NAMALWA (cell line): ENCODE data around the gene DNMT1.

Source experiments
- DNase-seq: peaks from one replicate; pipeline ENCODE4 v3.0.0-alpha.2; 2015; ENCODE audit warnings: low spot score

DNMT1 gene

GRCh38 chr19:10194500-10195198, at the start of gene DNMT1:
TSS of gene DNMT1 (minus strand) at chr19:10194953. CDS start at chr19:10194899, 54 bp downstream.
- DNase-seq: peak; percentile 96

GRCh38 chr19:10243606-10244005, 48.9 kb upstream of the DNMT1 start:
- DNase-seq: no peak

GRCh38 chr19:10241826-10242449, 47.2 kb upstream of the DNMT1 start:
- peak; percentile 67 for DNase-seq

GRCh38 chr19:10238172-10238783, 43.5 kb upstream of the DNMT1 start:
- peak; percentile 71 for DNase-seq

DNA sequence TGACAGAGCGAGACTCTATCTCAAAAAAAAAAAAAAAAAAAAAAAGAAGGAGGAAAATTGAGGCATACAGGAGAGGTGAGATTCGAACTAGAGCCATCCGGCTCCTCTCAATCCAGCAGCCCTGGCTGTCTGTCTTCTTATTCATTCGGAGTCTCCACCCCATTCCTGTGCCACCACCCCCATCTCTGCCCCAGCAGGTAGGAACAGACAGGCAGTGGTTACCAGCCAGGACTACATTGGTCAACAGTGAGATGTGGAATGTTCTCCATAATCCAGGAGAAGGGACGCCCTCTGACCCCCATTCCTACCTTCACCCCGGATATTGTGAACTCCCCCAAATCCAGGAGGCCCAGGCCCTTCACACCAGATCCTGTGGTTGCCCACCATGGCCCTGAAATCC, 42.9 kb upstream of the DNMT1 start:
- DNase-seq: no peak

DNA sequence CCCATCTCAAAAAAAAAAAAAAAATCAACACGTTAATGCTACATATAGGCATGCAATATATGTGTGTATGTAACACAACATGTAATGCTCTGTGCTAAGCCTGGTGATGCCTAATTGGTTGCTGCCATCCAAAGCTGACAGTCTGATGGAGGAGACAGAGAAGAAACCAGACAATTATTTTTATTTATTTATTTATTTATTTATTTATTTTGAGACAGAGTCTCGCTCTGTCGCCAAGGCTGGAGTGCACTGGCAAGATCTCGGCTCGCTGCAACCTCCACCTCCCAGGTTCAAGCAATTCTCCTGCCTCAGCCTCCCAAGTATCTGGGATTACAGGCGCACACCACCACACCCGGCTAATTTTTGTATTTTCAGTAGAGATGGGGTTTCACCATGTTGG, 40.7 kb upstream of the DNMT1 start:
- DNase-seq: peak; percentile 49

DNA sequence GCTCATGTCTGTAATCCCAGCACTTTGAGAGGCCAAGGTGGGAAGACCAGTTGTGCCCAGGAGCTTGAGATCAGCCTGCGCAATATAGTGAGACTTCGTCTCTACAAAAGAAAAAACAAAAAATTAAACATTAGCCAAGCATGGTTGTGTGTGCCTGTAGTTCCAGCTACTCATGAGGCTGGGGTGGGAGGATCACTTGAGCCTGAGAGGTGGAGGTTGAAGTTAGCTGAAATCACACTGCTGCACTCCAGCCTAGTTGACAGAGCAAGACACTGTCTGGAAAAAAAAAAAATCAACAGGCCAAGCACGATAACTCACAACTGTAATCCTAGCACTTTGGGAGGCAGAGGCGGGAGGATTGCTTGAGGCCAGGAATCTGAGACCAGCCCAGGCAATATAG, 40.2 kb upstream of the DNMT1 start:
- peak; percentile 58 for DNase-seq

GRCh38 chr19:10233946-10234345, 39.2 kb upstream of the DNMT1 start:
- no peak for DNase-seq

GRCh38 chr19:10231612-10232228, 37.0 kb upstream of the DNMT1 start:
- no peak for DNase-seq

DNA sequence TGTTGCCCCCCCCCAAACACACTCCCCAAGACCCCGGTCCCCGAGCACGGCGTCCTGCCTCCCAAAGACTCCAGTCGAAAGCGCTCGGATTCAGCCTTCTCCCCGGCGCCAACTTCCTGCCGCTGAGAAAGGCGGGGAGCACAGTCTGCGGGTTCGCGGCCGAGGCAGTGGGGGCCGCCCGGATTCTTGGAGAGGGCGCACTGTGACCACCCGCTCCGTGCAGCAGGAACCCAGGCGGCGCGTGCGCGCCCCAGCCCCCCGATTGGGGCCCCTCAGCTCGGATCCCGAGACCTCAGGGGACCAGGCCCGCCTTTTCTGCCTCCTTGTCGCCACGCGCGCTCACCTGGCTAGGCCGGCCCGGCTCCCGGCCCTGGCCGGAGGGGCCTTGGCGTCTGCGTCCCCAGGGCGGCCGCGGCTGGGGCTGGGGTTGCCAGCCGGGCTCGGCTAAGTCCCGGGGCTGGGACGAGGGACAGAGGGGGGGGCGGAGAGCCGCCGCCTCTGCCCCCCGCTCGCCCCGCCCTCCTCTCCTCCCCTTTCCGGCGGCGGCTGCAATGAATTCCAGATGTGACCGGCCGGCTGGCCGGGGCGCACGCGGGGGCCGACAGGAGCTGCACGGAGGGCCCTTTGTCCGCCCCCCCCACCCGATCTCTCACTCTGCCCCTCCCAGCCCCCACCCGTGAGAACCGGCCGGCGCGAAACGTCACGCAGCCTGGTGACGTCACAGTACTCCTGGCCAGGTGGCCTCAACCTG, 36.3 kb upstream of the DNMT1 start, which contains the start of gene S1PR2:
S1PR2 (minus strand) TSS at position 471 of the 751 bp plus-strand sequence. CDS start 6,426 bp downstream, outside the sequence.
- DNase-seq: peak; percentile 88

DNA sequence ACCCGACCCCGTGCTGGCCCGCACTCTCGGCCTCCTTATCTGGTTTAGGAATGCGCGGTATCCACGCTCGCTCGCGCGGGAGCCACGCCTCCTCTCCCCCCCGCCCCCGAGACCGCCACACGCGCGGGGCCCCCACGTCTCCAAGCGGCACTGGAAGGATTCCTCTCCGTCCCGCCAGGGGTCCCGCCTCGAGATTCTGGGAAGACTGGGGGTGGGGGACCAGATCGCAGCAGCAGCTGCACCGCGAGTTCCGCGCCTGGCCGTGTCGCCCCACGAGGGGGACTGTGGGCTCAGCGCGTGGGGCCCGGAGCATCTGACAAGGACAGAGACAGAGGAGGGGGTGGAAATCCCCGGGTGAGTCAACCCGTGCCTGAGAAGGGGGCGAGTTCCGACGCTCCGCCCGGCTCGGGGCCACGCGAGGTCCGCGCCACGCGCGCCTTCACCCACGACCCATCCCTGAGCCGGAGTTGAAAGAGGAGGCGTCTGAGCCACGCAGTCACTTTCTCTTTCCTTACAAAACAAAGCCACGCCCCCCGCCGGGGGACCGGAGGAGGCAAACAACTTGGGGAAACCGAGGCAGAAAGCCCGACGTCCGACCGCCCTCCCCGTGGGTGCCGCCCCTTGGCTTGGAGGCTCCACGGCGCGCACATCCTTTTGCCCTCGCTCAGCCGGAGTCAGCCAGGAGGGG, 35.6 kb upstream of the DNMT1 start:
- no peak for DNase-seq

DNA sequence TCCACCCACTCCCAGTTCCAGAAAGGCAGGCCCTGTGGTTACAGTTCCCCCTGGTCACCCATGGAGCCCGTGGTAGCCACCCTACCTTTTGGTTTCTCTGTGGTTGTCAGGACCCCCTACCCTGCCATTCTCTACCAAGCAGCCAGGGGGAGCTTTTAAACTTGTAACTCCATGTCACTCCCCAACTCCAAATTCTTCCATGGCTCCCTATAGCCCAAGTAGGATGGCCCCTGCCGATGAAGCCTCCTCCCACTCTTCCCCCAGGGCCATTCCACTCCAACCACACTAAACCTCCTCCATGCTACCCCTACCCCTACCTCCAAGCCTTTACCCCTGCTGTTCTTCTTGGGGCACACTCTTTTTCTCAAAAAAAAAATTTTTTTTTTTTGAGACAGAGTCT, 34.2 kb upstream of the DNMT1 start:
- peak; percentile 80 for DNase-seq

GRCh38 chr19:10228393-10228792, 33.6 kb upstream of the DNMT1 start:
- peak; percentile 35 for DNase-seq

DNA sequence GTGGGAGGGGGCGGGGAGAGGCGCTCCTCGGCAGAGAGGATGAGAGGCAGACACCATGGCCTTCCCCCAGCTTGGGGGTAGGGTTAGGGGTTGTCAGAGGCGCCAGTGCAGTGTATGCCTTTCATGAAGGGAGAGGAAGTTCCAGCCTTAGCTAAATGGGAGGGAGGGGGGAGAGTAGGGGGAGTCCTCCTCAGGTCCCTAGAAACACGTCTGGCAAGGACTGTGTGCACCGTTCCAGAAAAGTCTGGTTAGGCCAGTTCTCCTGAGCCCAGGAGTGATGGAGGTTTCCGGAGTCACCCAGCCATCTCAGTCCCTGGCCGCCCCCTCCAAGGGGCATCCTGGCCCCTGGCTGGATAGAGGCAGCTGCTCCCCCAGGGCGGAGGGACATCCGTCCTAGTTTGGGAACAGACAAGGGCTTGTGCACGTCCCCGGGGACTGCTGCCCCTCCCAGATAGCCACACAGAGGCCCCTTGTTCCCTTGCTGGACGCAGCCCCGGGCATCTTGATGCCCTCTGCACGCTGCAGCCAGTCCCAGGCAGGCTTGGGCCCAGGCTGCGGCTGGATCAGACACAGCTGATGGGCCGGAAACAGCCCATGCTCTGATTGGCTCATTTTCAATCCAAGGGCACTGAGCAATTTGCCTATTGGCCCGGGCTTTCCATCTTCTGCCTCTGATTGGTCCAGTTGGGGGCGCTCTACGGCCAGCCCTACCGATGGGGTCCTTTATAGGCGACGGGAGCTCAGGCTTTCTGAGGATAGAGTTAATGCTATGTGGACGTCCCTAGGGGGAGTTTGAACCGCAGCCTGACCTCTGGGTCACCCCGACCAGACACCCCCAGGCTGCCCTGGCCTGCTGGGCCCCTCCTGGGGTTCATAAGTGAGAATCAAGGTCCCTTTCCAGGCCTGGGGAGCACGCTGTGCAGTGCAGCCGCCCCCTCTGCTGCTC, 32.5 kb upstream of the DNMT1 start:
- DNase-seq: no peak

GRCh38 chr19:10226376-10227025, 31.7 kb upstream of the DNMT1 start:
- DNase-seq: no peak

DNA sequence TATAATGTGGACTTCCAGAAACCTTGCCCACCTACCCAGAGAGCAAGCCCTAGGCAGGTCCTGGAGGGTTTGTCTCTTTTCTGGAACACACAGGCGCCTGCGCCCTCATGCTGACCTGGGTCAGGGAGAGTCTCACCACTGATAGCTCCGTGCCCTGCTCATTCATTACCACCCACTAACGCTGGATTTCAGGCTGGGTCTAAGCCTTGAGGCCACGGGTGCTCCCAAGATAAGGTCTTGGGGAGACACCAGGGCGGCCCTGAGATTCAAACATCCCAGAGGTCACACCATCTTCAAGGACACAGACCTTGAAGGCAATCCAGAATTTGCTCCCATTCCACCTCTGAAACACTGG, 31.2 kb upstream of the DNMT1 start:
- DNase-seq: no peak

- no peak for DNase-seq
These were observed 29.6 kb upstream of the DNMT1 start for GRCh38 chr19:10224337-10224736.

GRCh38 chr19:10223488-10224213, 28.9 kb upstream of the DNMT1 start:
- no peak for DNase-seq

DNA sequence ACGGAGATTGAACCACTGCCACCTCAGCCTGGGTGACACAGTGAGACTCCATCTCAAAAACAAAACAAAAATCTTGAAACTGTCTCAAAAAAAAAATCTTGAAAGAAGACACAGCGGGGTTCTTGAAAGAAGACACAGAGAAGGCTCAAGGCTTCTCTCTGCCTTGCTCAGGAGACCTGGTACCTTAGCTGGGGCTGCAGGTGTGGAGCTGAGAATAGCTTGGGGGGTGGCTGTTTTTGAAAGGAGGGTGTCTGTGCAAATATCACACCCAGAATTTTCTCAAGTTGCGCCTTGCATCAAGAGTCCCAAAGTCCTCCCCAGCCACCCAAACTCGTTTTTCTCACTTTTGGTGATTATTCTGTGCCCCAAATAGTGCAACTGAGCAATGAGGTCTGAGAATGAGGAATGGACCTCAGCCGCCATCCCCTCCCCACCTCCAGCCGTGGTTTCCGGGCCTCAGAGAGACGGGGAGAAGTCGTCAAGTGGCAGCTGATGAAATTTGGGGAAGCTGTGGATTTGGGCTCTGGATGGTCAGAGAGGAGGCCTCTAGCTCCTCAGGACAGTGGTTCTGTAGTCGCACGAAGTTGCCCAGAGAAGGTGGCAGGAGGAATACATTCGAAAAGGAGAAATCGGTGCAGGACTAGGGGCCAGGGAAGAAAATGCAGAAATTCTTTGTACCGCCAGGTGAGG, 27.6 kb upstream of the DNMT1 start:
- DNase-seq: no peak
